ENCODE results near the gene IFNA10. TPM values are rescaled to one million over a fixed set of nuclear protein-coding genes. Genes with fewer than 3 reads are reported as not detected.
"Not testable (repeated sequence)": the region's sequence is repeated elsewhere in the genome, so short reads cannot be mapped to it uniquely, and the experiment has no call there.

IFNA10 gene
- not detected in 2 replicates for total RNA-seq (2013; cell fraction: nucleolus; rRNA removed)
- total RNA-seq (2014; rRNA removed) (not detected in 2 replicates), total RNA-seq (2014; rRNA removed; fragmentation: Illumina TruSeq; extraction: Trizol) (not detected in 2 replicates), total RNA-seq (2021) (not detected in 2 replicates), polyA plus RNA-seq (2011; rRNA removed) (not detected in 2 replicates), polyA plus RNA-seq (2014; fragmentation: Illumina TruSeq; extraction: Trizol) (not detected in 2 replicates), polyA plus RNA-seq (2014; fragmentation: Nextera tagmentation; extraction: Ambion mirVana) (not detected), polyA plus RNA-seq (2014; rRNA removed) (not detected in 2 replicates), polyA plus RNA-seq (2016; fragmentation: Nextera tagmentation; extraction: Ambion mirVana) (not detected), polyA minus RNA-seq (2011; rRNA and poly(A)+ RNA removed) (not detected in 2 replicates), Bru-seq, nascent RNA (not detected), BruChase-seq, experiment 1, labeled RNA remaining after a 6-hour chase (not detected), BruChase-seq, experiment 2, labeled RNA remaining after a 2-hour chase (percentile 26 among the genes with signal in this experiment)
- polyA plus RNA-seq (2011; ENCODE audit: low read depth), result not detected
- polyA plus RNA-seq (2011; cell fraction: cytosol; rRNA removed), result not detected in 2 replicates
- not detected in 2 replicates for polyA plus RNA-seq (2011; cell fraction: nucleus; rRNA removed)
- not detected in 2 replicates for polyA plus RNA-seq (2012)
- not detected in 2 replicates for polyA minus RNA-seq (2011; cell fraction: cytosol; rRNA and poly(A)+ RNA removed)
- not detected in 2 replicates for polyA minus RNA-seq (2011; cell fraction: nucleus; rRNA and poly(A)+ RNA removed)
- long read RNA-seq, experiment 1, result 0 reads
- long read RNA-seq, experiment 2, result 0 reads

GRCh38 chr9:21207043-21207442 lies at the start of gene IFNA10:
TSS of gene IFNA10 (minus strand) at chr9:21207143. CDS start at chr9:21207097, 46 bp downstream.
- in situ Hi-C loops (cut with MboI), result not testable (repeated sequence)

GRCh38 chr9:21255538-21256212 lies 48.7 kb upstream of the IFNA10 start:
- no peak overlapping the region for H3K9ac ChIP-seq (ENCODE audit: control insufficient read depth, insufficient read depth, low read length)
- RAD21 ChIA-PET (ENCODE audit: unreplicated experiment), result interaction anchor here (1.0 to 1.3 kb wide), 3 partner anchors 9 to 157 kb away, joined by 3 to 4 read pairs (median 3); no protein-coding TSS in a partner anchor
- no peak overlapping the region for H2AFZ ChIP-seq (ENCODE audit: control insufficient read depth, low read depth, low read length)
- intact Hi-C loops (cut with micrococcal nuclease; ENCODE audit: unreplicated experiment) (no loop called here), in situ Hi-C loops (cut with MboI) (no loop called here)
- CTCF ChIA-PET, result interaction anchor here (0.6 to 1.8 kb wide), 6 partner anchors 9 to 71 kb away, joined by 3 to 5 read pairs (median 4); no protein-coding TSS in a partner anchor
- SMC1A ChIA-PET (ENCODE audit: uncharacterized antibody, unreplicated experiment), result interaction anchor here (0.9 to 5.5 kb wide), 2 partner anchors 10 to 189 kb away, joined by 7 to 30 read pairs; no protein-coding TSS in a partner anchor
- TF ChIP-seq BCL3 (IDR thresholded peaks at IDR 0.05; ENCODE audit: borderline replicate concordance, insufficient read depth, low read depth, low read length, poor library complexity, severe bottlenecking), result no peak
- TF ChIP-seq RELB (IDR thresholded peaks at IDR 0.05; ENCODE audit: low read depth), result 0 out of 2 replicates have a peak, but pooled peaks have one; percentile 24
- TF ChIP-seq RELA (IDR thresholded peaks at IDR 0.05; ENCODE audit: borderline replicate concordance, partially characterized antibody), result no peak
- TF ChIP-seq ZNF217 (IDR thresholded peaks at IDR 0.05), result no peak
- no peak for TF ChIP-seq IRF4 (IDR thresholded peaks at IDR 0.05; ENCODE audit: low read depth, low read length)
- no peak for TF ChIP-seq SREBF2 (IDR thresholded peaks at IDR 0.05; ENCODE audit: low read length)
- TF ChIP-seq RCOR1 (conservative IDR thresholded peaks at IDR 0.05; ENCODE audit: low read depth, low read length), result no peak
- no peak for TF ChIP-seq RAD21 (IDR thresholded peaks at IDR 0.05; ENCODE audit: insufficient read depth, low read depth, low read length)
- POLR2A ChIA-PET, result interaction anchor here (0.5 kb wide), 1 partner anchor 192 kb away, joined by 5 read pairs; no protein-coding TSS in a partner anchor
- no peaks in the 10 kb centered on the region; a peak in 2 of 4 replicates for H3K27me3 ChIP-seq (replicated peaks in 1 of 2; ENCODE audit: control insufficient read depth in 2 of 2, insufficient read depth in 2 of 2, low read length in 1 of 2)
- no peak overlapping the region for H3K27ac ChIP-seq (ENCODE audit: control insufficient read depth, insufficient read depth)
- DNase-seq (ENCODE audit: low read depth, low spot score) (no peak), FAIRE-seq (no peak), ATAC-seq (peak; percentile 50)
- no peaks in the 10 kb centered on the region for H3K4me1 ChIP-seq (ENCODE audit: control insufficient read depth, insufficient read depth, low read length)
- H3K4me2 ChIP-seq (ENCODE audit: control insufficient read depth, insufficient read depth), result no peak overlapping the region; the same call in 1 of the 2 replicates
- no peaks in the 10 kb centered on the region; the same call in 1 of the 2 replicates for H4K20me1 ChIP-seq (ENCODE audit: control insufficient read depth, insufficient read depth)
- WGBS (ENCODE audit: insufficient coverage, insufficient replicate concordance, low lambda C conversion rate, missing lambda C conversion rate), result 38% methylated on average over 5 of the region's 5 CpGs
- no peaks in the 10 kb centered on the region for H3K9me3 ChIP-seq (replicated peaks; ENCODE audit: control insufficient read depth, insufficient read depth, low read length)
- no TSS peak for BruUV-seq (replicated peaks)
- no peaks in the 10 kb centered on the region for H3K36me3 ChIP-seq (ENCODE audit: control insufficient read depth in 2 of 2, insufficient read depth in 2 of 2, low read length in 1 of 2)
- no peaks in the 10 kb centered on the region for H3K79me2 ChIP-seq (ENCODE audit: control insufficient read depth, insufficient read depth, low read length)
- no peak overlapping the region for H3K4me3 ChIP-seq

More at GRCh38 chr9:21207043-21207442, at the start of gene IFNA10:
- H3K27ac ChIP-seq (ENCODE audit: control insufficient read depth, insufficient read depth); FAIRE-seq; SMC1A ChIA-PET (ENCODE audit: uncharacterized antibody, unreplicated experiment); ATAC-seq; H3K4me2 ChIP-seq (ENCODE audit: control insufficient read depth, insufficient read depth); H3K9me3 ChIP-seq (replicated peaks; ENCODE audit: control insufficient read depth, insufficient read depth, low read length); intact Hi-C loops (cut with micrococcal nuclease; ENCODE audit: unreplicated experiment); POLR2A ChIA-PET; H3K4me1 ChIP-seq (ENCODE audit: control insufficient read depth, insufficient read depth, low read length); RAD21 ChIA-PET (ENCODE audit: unreplicated experiment); H4K20me1 ChIP-seq (ENCODE audit: control insufficient read depth, insufficient read depth); H3K4me3 ChIP-seq; H3K36me3 ChIP-seq (ENCODE audit: control insufficient read depth in 2 of 2, insufficient read depth in 2 of 2, low read length in 1 of 2); H3K9ac ChIP-seq (ENCODE audit: control insufficient read depth, insufficient read depth, low read length); H3K27me3 ChIP-seq (replicated peaks in 1 of 2; ENCODE audit: control insufficient read depth in 2 of 2, insufficient read depth in 2 of 2, low read length in 1 of 2); BruUV-seq (replicated peaks); H2AFZ ChIP-seq (ENCODE audit: control insufficient read depth, low read depth, low read length); H3K79me2 ChIP-seq (ENCODE audit: control insufficient read depth, insufficient read depth, low read length); DNase-seq (ENCODE audit: low read depth, low spot score): not testable (repeated sequence)
- CTCF ChIA-PET, result interaction anchor here (0.6 kb wide), 1 partner anchor 29 kb away, joined by 3 read pairs; no protein-coding TSS in a partner anchor
- WGBS (ENCODE audit: insufficient coverage, insufficient replicate concordance, low lambda C conversion rate, missing lambda C conversion rate), result 33% methylated on average over 3 of the region's 3 CpGs

Data from GM12878 (cell line).